Subcutaneous adipose tissue (tissue), 4 donors: Measurements from ENCODE around the gene MLPH. TPM values are rescaled to one million over a fixed set of nuclear protein-coding genes. Genes with fewer than 3 reads are reported as not detected.

Experiments
- total RNA-seq, 4 donors: library from RNA; depleted of rRNA; stranded (reverse); fragments of >200 nt; gene quantifications; one replicate each; pipeline ENCODE4 v1.1.0, GENCODE V29; 2016
- TF ChIP-seq, protein P1 (sequence below): fragments of 450-650 bp; IDR thresholded peaks from one replicate; pipeline ENCODE4 v1.5.1; 2016; ENCODE audit warnings: low read depth, mild to moderate bottlenecking, control low read depth, antibody characterized with exemption, moderate library complexity

The MLPH gene
- total RNA-seq, 4 donors from 2014 or later = 7.1 to 24.7 (median 16.4) TPM

DNA sequence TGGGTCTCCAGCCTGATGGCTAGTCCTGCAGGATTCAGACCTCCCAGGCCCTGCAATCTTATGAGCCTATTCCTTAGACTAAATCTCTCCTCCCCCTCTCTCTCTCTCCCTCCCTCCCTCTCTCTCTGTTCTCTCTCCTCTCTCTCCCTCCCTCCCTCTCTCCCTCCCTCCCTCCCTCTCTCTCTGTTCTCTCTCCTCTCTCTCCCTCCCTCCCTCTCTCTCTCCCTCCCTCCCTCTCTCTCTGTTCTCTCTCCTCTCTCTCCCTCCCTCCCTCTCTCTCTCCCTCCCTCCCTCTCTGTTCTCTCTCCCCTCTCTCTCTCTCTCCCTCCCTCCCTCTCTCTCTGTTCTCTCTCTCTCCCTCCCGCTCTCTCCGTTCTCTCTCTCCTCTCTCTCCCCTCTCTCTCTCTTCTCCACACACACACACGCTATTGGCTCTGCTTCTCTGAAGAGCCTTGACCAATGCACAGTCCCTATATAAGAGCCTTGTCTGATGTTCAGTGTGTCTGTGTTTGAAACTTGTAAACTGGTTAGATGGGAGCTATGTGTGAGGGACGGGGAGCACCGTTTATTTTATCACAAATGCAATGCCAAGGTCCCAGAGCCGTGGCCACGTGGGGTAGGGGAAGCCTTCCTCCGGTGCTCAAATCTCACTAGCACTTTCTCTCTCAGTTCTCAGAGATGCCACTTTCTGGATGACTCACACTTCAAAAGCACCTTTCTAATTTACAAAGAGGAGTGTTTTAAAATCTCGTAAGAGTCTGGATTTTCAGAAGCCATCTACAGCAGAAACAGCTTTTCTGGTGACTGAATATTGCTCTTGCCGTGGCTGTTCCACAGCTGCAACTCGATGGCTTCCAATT lies 70.0 kb downstream of the MLPH start:
- TF ChIP-seq, protein P1, sequence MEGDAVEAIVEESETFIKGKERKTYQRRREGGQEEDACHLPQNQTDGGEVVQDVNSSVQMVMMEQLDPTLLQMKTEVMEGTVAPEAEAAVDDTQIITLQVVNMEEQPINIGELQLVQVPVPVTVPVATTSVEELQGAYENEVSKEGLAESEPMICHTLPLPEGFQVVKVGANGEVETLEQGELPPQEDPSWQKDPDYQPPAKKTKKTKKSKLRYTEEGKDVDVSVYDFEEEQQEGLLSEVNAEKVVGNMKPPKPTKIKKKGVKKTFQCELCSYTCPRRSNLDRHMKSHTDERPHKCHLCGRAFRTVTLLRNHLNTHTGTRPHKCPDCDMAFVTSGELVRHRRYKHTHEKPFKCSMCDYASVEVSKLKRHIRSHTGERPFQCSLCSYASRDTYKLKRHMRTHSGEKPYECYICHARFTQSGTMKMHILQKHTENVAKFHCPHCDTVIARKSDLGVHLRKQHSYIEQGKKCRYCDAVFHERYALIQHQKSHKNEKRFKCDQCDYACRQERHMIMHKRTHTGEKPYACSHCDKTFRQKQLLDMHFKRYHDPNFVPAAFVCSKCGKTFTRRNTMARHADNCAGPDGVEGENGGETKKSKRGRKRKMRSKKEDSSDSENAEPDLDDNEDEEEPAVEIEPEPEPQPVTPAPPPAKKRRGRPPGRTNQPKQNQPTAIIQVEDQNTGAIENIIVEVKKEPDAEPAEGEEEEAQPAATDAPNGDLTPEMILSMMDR = no peak

DNA sequence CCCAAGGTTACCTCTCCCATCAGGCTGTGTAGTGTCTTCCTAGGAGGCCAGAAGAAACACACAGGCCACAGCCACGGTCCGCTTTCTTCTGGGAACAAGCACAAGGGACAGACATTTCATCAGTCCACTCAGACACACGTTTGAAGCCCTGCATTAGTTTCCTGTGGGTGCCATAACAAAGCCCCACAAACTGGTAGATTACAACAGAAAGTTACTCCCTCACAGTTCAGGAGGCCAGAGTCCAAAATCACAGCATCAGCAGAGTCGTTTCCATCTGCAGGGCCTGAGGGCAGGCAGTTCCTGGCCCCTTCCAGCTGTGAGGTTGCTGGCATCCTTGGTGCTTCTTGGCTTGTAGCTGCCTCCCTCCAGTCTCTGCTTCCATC lies 70.6 kb downstream of the MLPH start:
- TF ChIP-seq, protein P1 = no peak

DNA sequence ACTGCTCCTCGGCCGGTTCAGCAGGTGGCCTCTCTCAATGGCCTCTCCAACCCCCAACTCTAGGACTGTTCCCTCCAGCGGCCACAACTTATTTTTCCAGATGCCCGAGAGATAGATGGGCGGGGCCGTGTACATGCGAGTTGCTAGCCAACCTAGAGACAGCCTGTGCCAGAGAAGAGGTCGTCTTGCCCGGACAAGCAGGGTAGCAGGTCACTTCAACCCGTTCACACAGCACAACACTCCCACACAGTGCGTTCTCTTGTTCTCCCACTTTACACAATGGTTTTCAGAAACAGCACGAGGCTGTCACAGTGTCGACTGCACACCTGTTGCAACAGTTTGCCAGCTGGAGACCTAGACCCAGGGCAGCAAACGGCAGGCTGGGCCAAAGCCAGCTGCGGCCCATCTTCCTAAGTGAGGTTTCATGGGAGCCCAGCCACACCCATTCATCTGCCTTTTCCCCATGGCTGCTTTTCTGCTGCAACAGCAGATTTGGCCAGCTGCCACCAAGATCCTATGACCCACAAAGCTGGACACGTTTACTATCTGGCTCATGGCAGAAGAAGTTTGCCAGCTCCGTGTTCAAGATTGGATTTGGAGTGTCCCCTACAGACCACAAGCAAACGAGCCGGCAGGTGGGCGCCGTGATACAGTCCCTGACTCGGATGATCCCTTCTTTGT lies 72.0 kb downstream of the MLPH start:
- TF ChIP-seq, protein P1 = no peak

DNA sequence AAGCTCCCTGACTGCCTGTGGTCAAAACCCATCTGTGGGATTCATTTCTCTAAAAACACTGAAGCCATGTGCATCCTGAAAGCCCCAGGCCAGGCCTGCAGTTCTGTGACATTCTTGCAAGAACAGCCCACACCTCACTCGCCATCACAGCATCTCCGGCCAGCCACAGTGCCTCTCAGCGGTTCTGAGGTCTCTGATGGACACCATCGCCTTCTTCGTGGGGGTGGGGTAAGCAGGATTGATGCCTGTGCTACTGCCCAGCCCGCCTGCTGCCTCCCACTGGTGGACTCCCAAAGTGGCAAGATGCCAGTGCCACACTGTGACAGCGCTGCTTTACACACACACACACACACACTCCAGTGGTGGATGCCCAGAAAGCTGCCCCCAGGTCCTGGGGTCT lies 74.2 kb downstream of the MLPH start:
- TF ChIP-seq, protein P1 = no peak

DNA sequence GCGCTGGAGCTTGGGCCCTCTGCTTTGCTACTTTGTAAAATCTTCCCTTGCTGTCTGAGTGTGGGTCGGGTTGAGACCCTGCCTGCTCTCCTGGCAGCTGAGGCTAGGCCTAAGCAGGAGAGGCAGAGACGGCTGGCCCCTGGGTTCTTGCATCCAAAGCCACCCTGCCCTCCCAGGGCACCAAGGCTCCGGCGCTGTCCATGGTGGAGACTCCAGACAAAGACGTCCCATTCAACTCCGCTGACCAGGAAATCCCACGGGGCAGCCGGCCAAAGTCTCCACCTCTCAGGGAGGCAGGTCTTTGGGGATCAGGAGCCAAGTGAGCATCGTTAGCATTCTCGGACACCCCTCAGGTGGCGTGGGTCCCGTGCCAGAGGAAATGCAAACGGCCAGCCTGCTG lies 76.8 kb downstream of the MLPH start:
- TF ChIP-seq, protein P1 = no peak

DNA sequence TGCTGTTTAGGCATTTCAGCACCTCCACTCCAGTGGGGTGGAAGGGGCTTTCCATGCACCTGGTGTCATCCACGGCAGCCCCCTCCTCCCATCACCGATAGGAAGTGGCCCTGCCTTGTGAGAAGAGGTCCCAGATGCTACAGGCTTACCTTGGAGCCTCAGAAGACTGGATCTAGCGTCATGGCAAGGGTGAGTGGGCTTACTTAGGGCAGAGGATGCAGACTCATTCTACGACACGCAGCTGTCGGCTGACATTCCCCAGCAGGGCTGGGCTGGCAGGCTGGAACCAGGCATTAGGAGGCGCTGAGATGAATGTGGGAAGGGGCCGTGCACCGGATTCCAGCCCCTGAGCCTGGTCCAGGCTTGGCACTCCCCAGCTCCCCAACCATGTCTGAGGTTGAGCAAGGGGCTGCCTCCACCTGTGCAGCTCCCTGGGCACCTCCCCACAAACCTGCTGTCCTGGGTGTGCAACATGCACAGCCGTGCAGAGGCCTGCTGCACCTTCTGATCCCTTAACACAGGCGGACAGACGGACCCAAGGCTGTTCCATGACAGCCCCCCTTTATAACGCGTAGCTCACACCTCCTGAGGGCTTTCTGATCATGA lies 77.6 kb downstream of the MLPH start:
- TF ChIP-seq, protein P1 = no peak

DNA sequence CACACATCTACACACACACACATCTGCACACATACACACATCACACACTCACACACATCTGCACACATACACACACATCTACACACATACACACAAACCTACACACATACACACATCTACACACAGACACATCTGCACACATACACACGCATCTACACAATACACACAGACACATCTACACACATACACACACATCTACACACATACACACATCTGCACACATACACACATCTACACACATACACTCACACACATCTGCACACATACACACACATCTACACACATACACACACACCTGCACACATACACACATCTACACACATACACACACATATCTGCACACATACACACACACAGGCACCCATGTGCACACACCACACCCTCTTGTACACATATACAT lies 78.9 kb downstream of the MLPH start:
- TF ChIP-seq, protein P1 = no peak
